Trophoblast cell (in vitro differentiated cells and primary cell): ENCODE data around the gene TNFAIP3.
A peak's percentile ranks its signal among the peaks of the same experiment; 100 is the strongest.

Source experiments
- DNase-seq, 2 donors: peaks; one replicate each; pipeline ENCODE4 v3.0.0-alpha.2; 2016
- H2AFZ ChIP-seq: 2 replicates; pipeline ENCODE4 v1.6.1; 2013; ENCODE audit warnings: low read length, moderate library complexity, mild to moderate bottlenecking; ENCODE audit not compliant: insufficient read depth, poor library complexity
- H2AK5ac ChIP-seq: 2 replicates; pipeline ENCODE4 v1.6.1; 2013; ENCODE audit warnings: mild to moderate bottlenecking, low read length
- H2BK120ac ChIP-seq: 2 replicates; pipeline ENCODE4 v1.6.1; 2013; ENCODE audit warnings: low read length, mild to moderate bottlenecking, moderate library complexity; ENCODE audit not compliant: insufficient read depth, poor library complexity
- H2BK12ac ChIP-seq: 2 replicates; pipeline ENCODE4 v1.6.1; 2013; ENCODE audit warnings: mild to moderate bottlenecking, low read length, moderate library complexity
- H2BK5ac ChIP-seq: 2 replicates; pipeline ENCODE4 v1.6.1; 2013; ENCODE audit warnings: low read length, low read depth, moderate library complexity, mild to moderate bottlenecking; ENCODE audit not compliant: poor library complexity
- H3K14ac ChIP-seq: 2 replicates; pipeline ENCODE4 v1.6.1; 2013; ENCODE audit warnings: mild to moderate bottlenecking, low read length
- H3K18ac ChIP-seq: 2 replicates; pipeline ENCODE4 v1.6.1; 2013; ENCODE audit warnings: mild to moderate bottlenecking, low read length
- H3K23ac ChIP-seq: 2 replicates; pipeline ENCODE4 v1.6.1; 2013; ENCODE audit warnings: low read length
- H3K27ac ChIP-seq: 2 replicates; pipeline ENCODE4 v1.5.1; 2013; ENCODE audit warnings: low read depth, mild to moderate bottlenecking, inconsistent platforms, low read length, moderate library complexity
- H3K27me3 ChIP-seq: 2 replicates; pipeline ENCODE4 v1.6.1; 2013; ENCODE audit warnings: inconsistent platforms, mild to moderate bottlenecking, low read length, moderate library complexity; ENCODE audit not compliant: insufficient read depth
- H3K36me3 ChIP-seq, 2 experiments: 1 replicate in 1 of 2; 2 replicates in 1 of 2; pipeline ENCODE4 v1.6.1; 2013; ENCODE audit warnings: low read length in 2 of 2, mild to moderate bottlenecking in 2 of 2, moderate library complexity in 1 of 2; ENCODE audit not compliant: insufficient read depth in 2 of 2, control insufficient read depth in 1 of 2
- H3K4ac ChIP-seq: 2 replicates; pipeline ENCODE4 v1.6.1; 2013; ENCODE audit warnings: low read depth, mild to moderate bottlenecking, low read length, moderate library complexity
- H3K4me1 ChIP-seq, 2 experiments: 1 replicate in 1 of 2; 2 replicates in 1 of 2; pipeline ENCODE4 v1.6.1; 2013; ENCODE audit warnings: low read length in 2 of 2, mild to moderate bottlenecking in 2 of 2, moderate library complexity in 1 of 2; ENCODE audit not compliant: insufficient read depth in 2 of 2, control insufficient read depth in 1 of 2
- H3K4me2 ChIP-seq: 2 replicates; pipeline ENCODE4 v1.6.1; 2013; ENCODE audit warnings: inconsistent platforms, mild to moderate bottlenecking, low read length, moderate library complexity
- H3K4me3 ChIP-seq: 2 replicates; pipeline ENCODE4 v1.5.1; 2013; ENCODE audit warnings: mild to moderate bottlenecking, low read depth, low read length, inconsistent platforms
- H3K79me1 ChIP-seq: one replicate; pipeline ENCODE4 v1.6.1; 2013; ENCODE audit warnings: low read length
- H3K79me2 ChIP-seq: 2 replicates; pipeline ENCODE4 v1.6.1; 2013; ENCODE audit warnings: low read length, mild to moderate bottlenecking; ENCODE audit not compliant: control insufficient read depth, insufficient read depth, poor library complexity
- H3K9ac ChIP-seq: 2 replicates; pipeline ENCODE4 v1.6.1; 2013; ENCODE audit warnings: mild to moderate bottlenecking, low read length
- H3K9me3 ChIP-seq: 2 replicates; pipeline ENCODE4 v1.6.1; 2013; ENCODE audit warnings: low read depth, mild to moderate bottlenecking, control low read depth, inconsistent platforms, low read length; ENCODE audit not compliant: insufficient read depth
- H4K12ac ChIP-seq: 2 replicates; pipeline ENCODE4 v1.6.1; 2013; ENCODE audit warnings: low read depth, mild to moderate bottlenecking, low read length, moderate library complexity
- H4K8ac ChIP-seq: 2 replicates; pipeline ENCODE4 v1.6.1; 2013; ENCODE audit warnings: low read depth, mild to moderate bottlenecking, low read length, moderate library complexity
- H4K91ac ChIP-seq: one replicate; pipeline ENCODE4 v1.6.1; 2013; ENCODE audit warnings: low read depth, mild to moderate bottlenecking, low read length, moderate library complexity
- WGBS: extraction: QIAGEN DNeasy Blood & Tissue Kit; methylation state at CpG from one replicate; pipeline ENCODE4 v1.1.7; 2013; ENCODE audit warnings: missing lambda C conversion rate; ENCODE audit not compliant: insufficient read length, insufficient coverage; ENCODE audit errors: extremely low coverage; 5-methylcytosine and 5-hydroxymethylcytosine counted together

TNFAIP3 gene

GRCh38 chr6:137900815-137901214 lies 33.8 kb downstream of the TNFAIP3 start:
- no peak overlapping the region for H2BK12ac ChIP-seq
- no peak overlapping the region for H2BK5ac ChIP-seq
- H3K4me3 ChIP-seq = no peak overlapping the region
- no peak overlapping the region for H4K8ac ChIP-seq
- H4K91ac ChIP-seq = no peak overlapping the region
- H3K9me3 ChIP-seq = no peaks in the 10 kb centered on the region
- H3K79me1 ChIP-seq = peaks cover 5% of the 10 kb centered on the region
- H3K9ac ChIP-seq = no peak overlapping the region
- no peak overlapping the region for H3K18ac ChIP-seq
- H4K12ac ChIP-seq = no peak overlapping the region
- no peak overlapping the region for H3K23ac ChIP-seq
- no peak overlapping the region for H2AFZ ChIP-seq
- no peaks in the 10 kb centered on the region for H3K27me3 ChIP-seq
- no peaks in the 10 kb centered on the region for H3K36me3 ChIP-seq
- H3K4me2 ChIP-seq = no peak overlapping the region
- DNase-seq = no peak
- H3K4me1 ChIP-seq = peaks cover 0 to 5% of the 10 kb centered on the region in 2 experiments
- H2AK5ac ChIP-seq = no peak overlapping the region
- no peaks in the 10 kb centered on the region for H3K79me2 ChIP-seq
- no peak overlapping the region for H3K14ac ChIP-seq
- H3K27ac ChIP-seq = no peak overlapping the region
- WGBS = no CpG with 5 or more reads among the region's 2 CpGs
- no peak overlapping the region for H2BK120ac ChIP-seq
- no peak overlapping the region for H3K4ac ChIP-seq

- Histone ChIP-seq H3K36me3 (no peaks in the 10 kb centered on the region), H4K91ac (no peak overlapping the region), H3K27ac (no peak overlapping the region), H2BK120ac (no peak overlapping the region), H3K9me3 (no peaks in the 10 kb centered on the region), H3K4me3 (no peak overlapping the region), H3K4me2 (no peak overlapping the region), H4K8ac (no peak overlapping the region), H3K9ac (no peak overlapping the region), H2BK12ac (no peak overlapping the region), H3K14ac (no peak overlapping the region), H3K18ac (no peak overlapping the region), H3K23ac (no peak overlapping the region), H3K79me2 (no peaks in the 10 kb centered on the region), H3K27me3 (no peaks in the 10 kb centered on the region), H3K79me1 (peaks cover 5% of the 10 kb centered on the region), H3K4me1 (peaks cover 0 to 5% of the 10 kb centered on the region in 2 experiments), H2AFZ (no peak overlapping the region), H3K4ac (no peak overlapping the region), H4K12ac (no peak overlapping the region), H2BK5ac (no peak overlapping the region), H2AK5ac (no peak overlapping the region)
- DNase-seq = no peak
- WGBS = no CpG with 5 or more reads among the region's 1 CpG
These were observed 34.4 kb downstream of the TNFAIP3 start for GRCh38 chr6:137901454-137901853.

GRCh38 chr6:137902699-137903098 lies 35.6 kb downstream of the TNFAIP3 start:
- Histone ChIP-seq H2BK12ac (no peak overlapping the region), H3K9me3 (no peaks in the 10 kb centered on the region), H3K4me3 (no peak overlapping the region), H3K4me2 (no peak overlapping the region), H3K27ac (no peak overlapping the region), H3K27me3 (no peaks in the 10 kb centered on the region), H2BK5ac (no peak overlapping the region), H2BK120ac (no peak overlapping the region), H3K79me1 (peaks cover 5% of the 10 kb centered on the region), H3K4me1 (peaks cover 0 to 5% of the 10 kb centered on the region in 2 experiments), H2AK5ac (no peak overlapping the region), H3K23ac (no peak overlapping the region), H3K14ac (no peak overlapping the region), H3K79me2 (no peaks in the 10 kb centered on the region), H4K91ac (no peak overlapping the region), H4K8ac (no peak overlapping the region), H3K18ac (no peak overlapping the region), H2AFZ (no peak overlapping the region), H4K12ac (no peak overlapping the region), H3K4ac (no peak overlapping the region), H3K9ac (no peak overlapping the region), H3K36me3 (no peaks in the 10 kb centered on the region)
- no CpG with 5 or more reads among the region's 1 CpG for WGBS
- DNase-seq = no peak

- no peak overlapping the region for H3K4me3 ChIP-seq
- H2BK120ac ChIP-seq = no peak overlapping the region
- H3K4me2 ChIP-seq = no peak overlapping the region
- no peak overlapping the region for H2AK5ac ChIP-seq
- H3K9ac ChIP-seq = no peak overlapping the region
- H2BK12ac ChIP-seq = peak overlapping the region; percentile 58
- 100% methylated on average over 1 of the region's 7 CpGs for WGBS
- H3K4ac ChIP-seq = no peak overlapping the region
- H3K14ac ChIP-seq = no peak overlapping the region
- H3K9me3 ChIP-seq = no peaks in the 10 kb centered on the region
- H3K79me2 ChIP-seq = no peaks in the 10 kb centered on the region
- H3K36me3 ChIP-seq = no peaks in the 10 kb centered on the region
- no peak overlapping the region for H3K27ac ChIP-seq
- H4K91ac ChIP-seq = peak overlapping the region; percentile 22
- no peak overlapping the region for H2BK5ac ChIP-seq
- H3K23ac ChIP-seq = no peak overlapping the region
- H3K27me3 ChIP-seq = no peaks in the 10 kb centered on the region
- H3K4me1 ChIP-seq = peaks cover 0 to 5% of the 10 kb centered on the region in 2 experiments
- no peak overlapping the region for H3K18ac ChIP-seq
- H3K79me1 ChIP-seq = peaks cover 5% of the 10 kb centered on the region
- no peak overlapping the region for H4K12ac ChIP-seq
- no peak overlapping the region for H4K8ac ChIP-seq
- H2AFZ ChIP-seq = no peak overlapping the region
- DNase-seq = no peak
These were observed 36.3 kb downstream of the TNFAIP3 start for GRCh38 chr6:137903274-137903932.
